ENCODE measurements around the gene NKX6-2.

GRCh38 chr10:132735923-132736391 lies 50.0 kb downstream of the NKX6-2 start:
- TF ChIP-seq ZNF169 (tag by site-specific recombination; IDR thresholded peaks at IDR 0.05) (no peak), SP2 (tag by site-specific recombination; IDR thresholded peaks at IDR 0.05) (no peak), ZNF23 (tag by site-specific recombination; IDR thresholded peaks at IDR 0.05; ENCODE audit: borderline replicate concordance) (no peak)
- TF ChIP-seq, protein P1, sequence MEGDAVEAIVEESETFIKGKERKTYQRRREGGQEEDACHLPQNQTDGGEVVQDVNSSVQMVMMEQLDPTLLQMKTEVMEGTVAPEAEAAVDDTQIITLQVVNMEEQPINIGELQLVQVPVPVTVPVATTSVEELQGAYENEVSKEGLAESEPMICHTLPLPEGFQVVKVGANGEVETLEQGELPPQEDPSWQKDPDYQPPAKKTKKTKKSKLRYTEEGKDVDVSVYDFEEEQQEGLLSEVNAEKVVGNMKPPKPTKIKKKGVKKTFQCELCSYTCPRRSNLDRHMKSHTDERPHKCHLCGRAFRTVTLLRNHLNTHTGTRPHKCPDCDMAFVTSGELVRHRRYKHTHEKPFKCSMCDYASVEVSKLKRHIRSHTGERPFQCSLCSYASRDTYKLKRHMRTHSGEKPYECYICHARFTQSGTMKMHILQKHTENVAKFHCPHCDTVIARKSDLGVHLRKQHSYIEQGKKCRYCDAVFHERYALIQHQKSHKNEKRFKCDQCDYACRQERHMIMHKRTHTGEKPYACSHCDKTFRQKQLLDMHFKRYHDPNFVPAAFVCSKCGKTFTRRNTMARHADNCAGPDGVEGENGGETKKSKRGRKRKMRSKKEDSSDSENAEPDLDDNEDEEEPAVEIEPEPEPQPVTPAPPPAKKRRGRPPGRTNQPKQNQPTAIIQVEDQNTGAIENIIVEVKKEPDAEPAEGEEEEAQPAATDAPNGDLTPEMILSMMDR (tag by site-specific recombination; IDR thresholded peaks at IDR 0.05) = no peak
- TF ChIP-seq, protein P2, sequence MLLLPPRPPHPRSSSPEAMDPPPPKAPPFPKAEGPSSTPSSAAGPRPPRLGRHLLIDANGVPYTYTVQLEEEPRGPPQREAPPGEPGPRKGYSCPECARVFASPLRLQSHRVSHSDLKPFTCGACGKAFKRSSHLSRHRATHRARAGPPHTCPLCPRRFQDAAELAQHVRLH (tag by site-specific recombination; IDR thresholded peaks at IDR 0.05) = no peak

All from HEK293 (cell line).